CD14-positive monocyte (primary cell): ENCODE results near the gene IRF2BP2. TPM values are rescaled to one million over a fixed set of nuclear protein-coding genes. Genes with fewer than 3 reads are reported as not detected.

Experiments
- DNase-seq, 3 donors: peaks; one replicate each; pipeline ENCODE4 v3.0.0-alpha.2; 2011 to 2022
- H2AFZ ChIP-seq: 2 replicates; pipeline ENCODE4 v1.6.0; 2012; ENCODE audit warnings: mild to moderate bottlenecking, low read depth, low read length, inconsistent platforms; ENCODE audit not compliant: insufficient read depth, poor library complexity, severe bottlenecking
- H3K27ac ChIP-seq, 2 donors: 1 replicate in 1 of 2; 2 replicates in 1 of 2; pipeline ENCODE4 v1.5.1; 2012 to 2013; ENCODE audit warnings: low read length in 2 of 2, control low read depth in 1 of 2, inconsistent platforms in 1 of 2, low read depth in 1 of 2, mild to moderate bottlenecking in 1 of 2
- H3K27me3 ChIP-seq, 2 donors: one replicate each; pipeline versions ENCODE4 v1.6.0 to v1.6.1; 2011 to 2013; ENCODE audit warnings: low read length in 2 of 2; ENCODE audit not compliant: control insufficient read depth in 2 of 2, insufficient read depth in 2 of 2
- H3K36me3 ChIP-seq, 2 donors: replicated peaks in 1 of 2; 1 replicate in 1 of 2; 2 replicates in 1 of 2; pipeline versions ENCODE4 v1.5.1 to v1.6.1; 2012 to 2013; ENCODE audit warnings: low read length in 2 of 2, control low read depth in 1 of 2, inconsistent platforms in 1 of 2, mild to moderate bottlenecking in 1 of 2; ENCODE audit not compliant: insufficient read depth in 2 of 2, control insufficient read depth in 1 of 2
- H3K4me1 ChIP-seq, 2 donors: 1 replicate in 1 of 2; 2 replicates in 1 of 2; pipeline versions ENCODE4 v1.5.1 to v1.6.1; 2012 to 2013; ENCODE audit warnings: low read length in 2 of 2, control low read depth in 1 of 2, inconsistent platforms in 1 of 2, mild to moderate bottlenecking in 1 of 2, moderate library complexity in 1 of 2; ENCODE audit not compliant: insufficient read depth in 2 of 2, control insufficient read depth in 1 of 2
- H3K4me2 ChIP-seq: replicated peaks from 2 replicates; pipeline ENCODE3; 2012; ENCODE audit warnings: low read length, moderate library complexity, mild to moderate bottlenecking; ENCODE audit not compliant: poor library complexity, severe bottlenecking; ENCODE audit errors: extremely low read depth
- H3K4me3 ChIP-seq, 3 experiments: fragments of 200-600 bp in 1 of 3; sonication (generic) in 1 of 3; replicated peaks in 1 of 3; 1 replicate in 2 of 3; 2 replicates in 1 of 3; pipeline ENCODE4 v1.5.1; 2011 to 2013; ENCODE audit warnings: low read length in 3 of 3, mild to moderate bottlenecking in 3 of 3, control low read depth in 2 of 3, low read depth in 2 of 3, inconsistent platforms in 1 of 3, moderate library complexity in 1 of 3
- H3K79me2 ChIP-seq: 2 replicates; pipeline ENCODE4 v1.6.0; 2012; ENCODE audit warnings: mild to moderate bottlenecking, control low read depth, inconsistent platforms, low read length, moderate library complexity; ENCODE audit not compliant: insufficient read depth
- H3K9ac ChIP-seq: 2 replicates; pipeline ENCODE4 v1.6.0; 2017; ENCODE audit warnings: low read length, mild to moderate bottlenecking; ENCODE audit not compliant: insufficient read depth, poor library complexity, severe bottlenecking
- H3K9me3 ChIP-seq, 2 donors: replicated peaks in 1 of 2; 1 replicate in 1 of 2; 2 replicates in 1 of 2; pipeline versions ENCODE4 v1.5.1 to v1.6.1; 2012 to 2013; ENCODE audit warnings: low read length in 2 of 2, control low read depth in 1 of 2; ENCODE audit not compliant: control insufficient read depth in 1 of 2, insufficient read depth in 1 of 2
- H4K20me1 ChIP-seq: 2 replicates; pipeline ENCODE4 v1.6.0; 2012; ENCODE audit warnings: mild to moderate bottlenecking, low read length, control low read depth, moderate library complexity; ENCODE audit not compliant: insufficient read depth
- H3K27ac Mint-ChIP-seq, 7 donors: one replicate each; pipeline ENCODE4 v1.8.0; 2020; ENCODE audit warnings: mild to moderate bottlenecking in 7 of 7, mixed read lengths in 7 of 7, moderate library complexity in 6 of 7, inconsistent platforms in 2 of 7
- H3K27me3 Mint-ChIP-seq, 3 donors: one replicate each; pipeline ENCODE4 v1.8.0; 2021 to 2022; ENCODE audit warnings: low read depth in 3 of 3, mild to moderate bottlenecking in 3 of 3, mixed read lengths in 3 of 3, moderate library complexity in 3 of 3, inconsistent platforms in 1 of 3
- H3K36me3 Mint-ChIP-seq, 2 donors: one replicate each; pipeline ENCODE4 v1.8.0; 2020; ENCODE audit warnings: mixed read lengths in 2 of 2, inconsistent platforms in 1 of 2, mild to moderate bottlenecking in 1 of 2
- H3K4me1 Mint-ChIP-seq: one replicate; pipeline ENCODE4 v1.8.0; 2020; ENCODE audit warnings: mild to moderate bottlenecking, mixed read lengths
- H3K4me3 Mint-ChIP-seq, 2 donors: one replicate each; pipeline ENCODE4 v1.8.0; 2020; ENCODE audit warnings: mild to moderate bottlenecking in 2 of 2, mixed read lengths in 2 of 2, moderate library complexity in 1 of 2
- H3K9me3 Mint-ChIP-seq, 7 donors: one replicate each; pipeline ENCODE4 v1.8.0; 2020 to 2022; ENCODE audit warnings: mixed read lengths in 7 of 7, mild to moderate bottlenecking in 6 of 7, moderate library complexity in 6 of 7, inconsistent platforms in 2 of 7
- CTCF ChIP-seq: fragments of 200-600 bp; IDR thresholded peaks from one replicate; pipeline ENCODE4 v1.8.0; 2022; ENCODE audit warnings: antibody characterized with exemption, mild to moderate bottlenecking
- WGBS: methylation state at CpG from one replicate; pipeline ENCODE4 v1.1.5; 2013; ENCODE audit warnings: missing lambda C conversion rate; ENCODE audit not compliant: insufficient coverage; 5-methylcytosine and 5-hydroxymethylcytosine counted together
- intact Hi-C, 2 donors: fragments of 100-400 bp; cut with micrococcal nuclease; formaldehyde crosslinking; loops; one replicate each; pipeline versions ENCODE4 v1.15.0 to v1.15.1; 2023
- polyA plus RNA-seq, 3 donors: library from polyadenylated mRNA; depleted of rRNA in 1 of 3; unstranded in 2 of 3; stranded (reverse) in 1 of 3; fragments of 300-500 nt in 2 of 3; fragments of >200 nt in 1 of 3; fragmentation: Illumina TruSeq in 2 of 3; gene quantifications; 1 replicate in 2 of 3; 2 replicates in 1 of 3; pipeline ENCODE4 v1.2.3, GENCODE V29; 2012 to 2021

The IRF2BP2 gene
- polyA plus RNA-seq, 3 donors, result 22.4 to 656 (median 22.6) TPM

GRCh38 chr1:234609691-234610042, 311 bp downstream of the IRF2BP2 start:
- H2AFZ ChIP-seq, result no peak overlapping the region
- peaks cover 30 to 32% of the 10 kb centered on the region in 2 donors for H3K36me3 ChIP-seq
- Mint-ChIP-seq H3K27ac (peak overlapping the region in 2 of 7 donors; percentile 76 to 100), H3K4me1 (peaks cover 29% of the 10 kb centered on the region), H3K27me3 (no peaks in the 10 kb centered on the region), H3K9me3 (peaks cover 0 to 7% (median 0%) of the 10 kb centered on the region in 7 donors), H3K36me3 (peaks cover 36 to 37% of the 10 kb centered on the region in 2 donors), H3K4me3 (no peak overlapping the region)
- intact Hi-C loops, result loop anchor here (5.0 to 10.0 kb wide), 9 partner anchors 48 to 468 kb away; no protein-coding TSS in a partner anchor
- H3K27ac ChIP-seq, result peak overlapping the region; percentile 96 to 98
- no peaks in the 10 kb centered on the region for H3K9me3 ChIP-seq
- DNase-seq, result no peak
- peak overlapping the region in 2 of 3 experiments; percentile 77 to 88 for H3K4me3 ChIP-seq
- peak overlapping the region; percentile 92 for H3K9ac ChIP-seq
- peaks cover 34% of the 10 kb centered on the region for H4K20me1 ChIP-seq
- peaks cover 42 to 54% of the 10 kb centered on the region in 2 donors for H3K4me1 ChIP-seq
- H3K79me2 ChIP-seq, result peaks cover 47% of the 10 kb centered on the region
- WGBS, result 0% methylated on average over 40 of the region's 67 CpGs
- peak overlapping the region; percentile 77 for H3K4me2 ChIP-seq
- no peak for TF ChIP-seq CTCF
- H3K27me3 ChIP-seq, result no peaks in the 10 kb centered on the region

GRCh38 chr1:234608911-234609690, 877 bp downstream of the IRF2BP2 start:
- no peak overlapping the region for H2AFZ ChIP-seq
- no peak for TF ChIP-seq CTCF
- H3K27me3 ChIP-seq, result no peaks in the 10 kb centered on the region
- H3K9ac ChIP-seq, result peak overlapping the region; percentile 98
- peaks cover 26% of the 10 kb centered on the region for H3K4me1 Mint-ChIP-seq
- no peaks in the 10 kb centered on the region for H3K9me3 ChIP-seq
- peak overlapping the region; percentile 73 to 75 for H3K4me3 Mint-ChIP-seq
- H3K4me2 ChIP-seq, result peak overlapping the region; percentile 99
- intact Hi-C loops, result loop anchor here (5.0 to 10.0 kb wide), 2 partner anchors 284 to 373 kb away; no protein-coding TSS in a partner anchor
- peaks cover 40 to 54% of the 10 kb centered on the region in 2 donors for H3K4me1 ChIP-seq
- H3K36me3 Mint-ChIP-seq, result peaks cover 41% of the 10 kb centered on the region in 2 donors
- H4K20me1 ChIP-seq, result peaks cover 39% of the 10 kb centered on the region
- peak overlapping the region; percentile 95 to 98 for H3K27ac ChIP-seq
- H3K9me3 Mint-ChIP-seq, result peaks cover 0 to 7% (median 0%) of the 10 kb centered on the region in 7 donors
- H3K36me3 ChIP-seq, result peaks cover 36 to 37% of the 10 kb centered on the region in 2 donors
- H3K4me3 ChIP-seq, result peak overlapping the region; percentile 62 to 95 (median 89)
- under 1% methylated on average over 95 of the region's 121 CpGs for WGBS
- no peaks in the 10 kb centered on the region for H3K27me3 Mint-ChIP-seq
- peak in 2 of 3 donors; percentile 57 to 61 for DNase-seq
- H3K79me2 ChIP-seq, result peaks cover 53% of the 10 kb centered on the region
- H3K27ac Mint-ChIP-seq, result peak overlapping the region; percentile 72 to 90 (median 85)
